Endothelial cell of hepatic sinusoid (primary cell): ENCODE results near the gene CCNI.

ENCODE experiments used
- in situ Hi-C: cut with HindIII; loops from 2 replicates; pipeline ENCODE4 v1.10.0; 2017; ENCODE audit warnings: low sequenced_read_pairs

CCNI gene

DNA sequence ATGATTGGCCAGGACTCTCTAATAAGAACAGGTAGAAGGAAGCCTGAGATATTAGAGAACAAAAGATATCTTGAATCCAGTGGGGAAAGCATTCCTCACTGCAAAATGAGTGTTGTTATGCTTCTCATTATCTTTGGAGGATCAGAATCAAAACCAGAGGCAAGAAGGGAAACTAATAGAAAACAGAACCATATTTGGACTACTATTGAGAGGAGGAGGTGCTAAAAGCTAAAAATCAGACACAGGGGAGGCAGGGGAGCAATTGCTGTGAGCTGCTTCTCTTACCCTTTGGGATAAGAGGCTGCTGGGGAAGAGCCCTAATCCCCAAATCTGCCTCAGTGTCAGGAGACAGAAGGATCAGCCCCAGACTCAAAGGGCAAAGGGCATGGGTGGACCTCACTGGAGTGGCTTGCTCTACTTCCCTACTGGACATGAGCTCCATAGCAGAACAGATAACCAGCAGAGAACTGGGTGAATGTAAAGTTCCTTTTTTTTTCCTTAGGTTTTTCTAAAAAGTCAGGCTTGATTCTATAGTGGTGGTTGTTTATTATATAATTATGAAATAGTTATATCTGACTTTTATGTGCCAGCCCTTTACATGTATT is 66.2 kb downstream of the CCNI start:
- in situ Hi-C loops = loop anchor here (5.0 kb wide), 1 partner anchor 107 kb away; no protein-coding TSS in a partner anchor

DNA sequence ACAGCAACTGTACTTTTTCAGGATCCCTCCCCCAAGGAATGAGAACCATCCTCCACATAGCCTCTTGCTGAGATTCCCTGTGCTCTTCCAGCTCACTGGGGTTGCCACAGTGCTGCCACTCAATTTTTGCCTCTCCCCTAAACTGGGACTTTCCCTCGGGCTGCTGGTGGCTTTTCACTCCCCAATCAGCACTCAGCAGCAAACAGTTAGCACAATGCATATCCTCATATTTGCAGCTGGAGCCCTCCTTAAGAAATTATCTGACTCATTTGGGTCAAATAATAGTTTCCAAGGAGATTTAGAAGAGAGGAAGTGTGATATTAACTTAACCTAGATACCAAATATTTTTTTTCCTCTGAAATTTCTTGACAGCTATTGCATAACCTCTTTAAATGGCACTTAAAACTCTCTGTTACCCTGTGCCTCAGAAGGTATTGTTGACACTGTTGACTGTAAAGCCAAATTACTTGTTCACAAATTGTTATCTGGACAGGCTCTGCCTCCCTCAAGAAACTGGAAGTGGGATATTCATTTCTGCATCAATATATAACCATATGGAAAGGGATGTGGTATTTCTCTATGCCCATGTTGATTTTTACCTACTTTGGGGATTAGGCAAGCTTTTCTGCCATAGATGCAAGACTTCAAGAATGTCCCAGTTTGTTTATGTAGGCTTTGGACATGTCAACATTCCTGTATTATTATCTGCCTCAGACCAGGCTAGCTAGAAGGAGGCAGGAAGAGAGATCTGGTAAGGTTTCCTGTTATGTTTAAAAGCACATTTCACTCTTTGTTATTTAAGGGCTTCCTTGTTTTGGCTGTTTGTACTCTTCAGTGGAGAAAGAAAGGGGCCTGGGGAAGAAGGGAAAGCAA is 68.2 kb downstream of the CCNI start:
- in situ Hi-C loops = loop anchor here (5.0 kb wide), 1 partner anchor 105 kb away; no protein-coding TSS in a partner anchor

DNA sequence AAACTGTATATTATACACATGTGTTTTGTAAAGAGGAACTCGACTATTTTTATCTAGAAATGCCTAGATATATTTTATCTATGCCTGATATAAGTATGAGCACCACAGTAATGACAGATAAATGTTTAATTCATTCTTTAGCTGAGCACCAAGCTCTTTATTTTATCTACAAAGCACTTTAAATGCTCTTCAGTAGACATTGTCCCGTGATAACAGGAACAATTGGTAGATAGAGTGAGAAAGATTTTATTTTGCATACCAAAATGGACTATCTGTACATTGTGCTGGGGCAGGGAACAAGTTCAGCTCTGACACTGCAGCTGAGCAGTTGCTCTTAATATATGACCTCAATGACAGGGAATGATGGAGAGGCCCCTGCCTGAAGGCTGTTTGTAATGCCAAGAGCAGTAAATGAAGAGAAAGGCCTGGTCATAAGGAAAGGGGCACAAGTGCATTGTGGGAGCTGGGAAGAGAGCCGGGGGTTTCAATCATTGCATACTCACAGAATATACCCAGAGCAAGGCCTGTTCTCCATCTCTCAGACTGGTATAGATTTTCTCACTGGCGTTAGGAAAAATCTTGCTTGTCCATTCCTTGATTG is 68.9 kb downstream of the CCNI start:
- in situ Hi-C loops = loop anchor here (5.0 kb wide), 1 partner anchor 105 kb away; no protein-coding TSS in a partner anchor

DNA sequence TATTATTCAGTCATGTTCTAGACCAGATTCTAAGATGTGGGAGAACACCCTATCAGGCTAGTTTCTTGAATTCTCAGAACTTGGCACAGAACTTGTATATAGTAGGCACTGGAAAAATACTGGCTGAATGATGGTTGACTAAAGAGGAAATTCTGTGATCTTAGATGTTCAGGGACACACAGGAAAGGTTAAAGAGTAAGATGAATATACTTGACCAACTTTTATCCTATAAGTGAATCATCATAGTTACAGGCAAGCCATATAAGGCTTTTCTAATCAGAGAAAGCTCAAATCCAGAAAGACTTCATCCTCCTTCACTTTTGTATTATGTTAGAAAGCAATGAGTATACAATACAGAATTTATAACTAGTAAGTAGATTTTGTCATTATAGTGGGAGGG is 72.4 kb downstream of the CCNI start:
- in situ Hi-C loops = no loop called here

DNA sequence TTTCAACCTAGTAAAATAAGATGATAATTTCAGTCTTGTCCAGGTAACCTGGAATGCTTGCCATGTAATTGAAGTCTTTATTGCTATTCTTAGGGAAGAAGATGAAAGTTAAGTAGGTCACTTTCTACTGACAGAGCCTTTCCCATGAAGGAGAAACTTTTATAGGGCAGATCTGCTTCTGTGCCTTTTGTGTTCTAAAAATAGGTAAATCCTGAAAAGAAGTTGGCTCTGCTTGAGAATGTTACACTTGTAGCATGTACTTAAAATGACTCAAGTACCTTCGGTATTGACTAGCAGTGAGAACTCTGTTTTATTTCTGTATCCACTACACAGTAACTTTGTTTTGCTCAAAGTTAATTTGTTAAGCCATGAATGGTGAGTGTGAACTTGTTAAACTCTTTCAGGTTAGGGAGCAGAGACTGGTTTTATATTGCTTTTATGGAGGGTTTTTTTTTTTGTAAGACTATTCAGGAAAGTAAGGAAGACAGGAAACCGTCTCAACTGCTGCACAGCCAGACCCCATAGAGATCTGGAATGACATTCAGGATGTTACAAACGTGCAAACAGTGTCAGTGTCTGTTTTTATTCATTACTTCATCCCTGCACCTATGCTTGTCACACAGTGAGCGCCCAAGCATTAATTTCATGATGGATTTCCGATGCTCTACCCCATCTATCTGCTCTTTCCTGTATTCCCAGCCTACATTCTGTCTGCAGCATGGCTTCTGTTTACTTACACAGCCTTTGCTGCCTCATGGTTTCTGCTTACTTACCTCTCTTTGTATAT is 73.3 kb downstream of the CCNI start:
- in situ Hi-C loops = no loop called here

DNA sequence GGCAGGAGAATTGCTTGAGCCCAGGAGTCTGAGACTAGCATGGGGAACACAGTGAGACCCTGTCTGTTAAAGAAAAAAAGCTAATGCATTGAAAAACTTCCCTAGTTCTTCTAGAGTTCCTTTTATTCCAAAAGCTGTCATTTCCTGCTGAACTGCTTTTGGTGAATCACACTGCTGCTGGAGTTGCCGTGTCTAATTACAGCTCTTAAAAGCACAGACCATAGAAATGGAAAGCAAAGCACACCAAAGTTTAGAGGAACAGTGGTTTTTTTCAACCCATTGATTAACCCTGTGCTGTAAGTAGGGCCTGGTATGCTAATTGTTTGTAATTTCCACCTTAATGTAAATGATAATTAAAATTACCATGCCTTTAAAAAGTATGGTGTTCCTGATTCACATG is 73.9 kb downstream of the CCNI start:
- in situ Hi-C loops = no loop called here

DNA sequence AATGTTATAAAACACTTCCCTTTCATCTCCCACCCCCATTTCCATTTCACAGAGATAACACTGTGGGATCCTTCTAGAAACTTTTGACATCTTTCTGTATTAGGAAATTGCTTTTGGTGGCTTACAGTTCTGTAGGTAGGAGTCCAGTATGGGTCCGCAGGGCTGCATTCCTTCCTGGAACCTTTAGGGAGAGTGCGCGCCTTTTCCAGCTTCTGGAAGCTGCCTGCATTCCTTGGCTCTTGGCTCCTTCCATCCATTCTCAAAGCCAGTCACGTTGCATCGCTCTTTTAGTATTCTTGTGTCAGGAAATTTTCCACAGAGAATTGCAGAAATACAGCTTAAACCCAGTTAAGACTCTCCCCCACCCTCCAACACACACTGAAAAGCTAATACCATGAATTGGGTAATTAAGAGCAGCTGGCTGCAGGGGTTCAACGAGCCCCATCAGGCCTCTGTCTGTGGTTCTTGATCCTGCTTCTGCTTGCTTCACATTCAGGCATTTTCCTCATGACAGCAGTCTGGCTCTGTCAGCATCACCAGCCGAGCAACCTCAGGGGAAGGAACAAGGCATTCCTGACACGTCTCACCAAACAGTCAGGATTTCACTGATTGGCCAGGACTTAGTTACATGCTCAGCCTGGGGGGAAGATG is 77.4 kb downstream of the CCNI start:
- in situ Hi-C loops = no loop called here

DNA sequence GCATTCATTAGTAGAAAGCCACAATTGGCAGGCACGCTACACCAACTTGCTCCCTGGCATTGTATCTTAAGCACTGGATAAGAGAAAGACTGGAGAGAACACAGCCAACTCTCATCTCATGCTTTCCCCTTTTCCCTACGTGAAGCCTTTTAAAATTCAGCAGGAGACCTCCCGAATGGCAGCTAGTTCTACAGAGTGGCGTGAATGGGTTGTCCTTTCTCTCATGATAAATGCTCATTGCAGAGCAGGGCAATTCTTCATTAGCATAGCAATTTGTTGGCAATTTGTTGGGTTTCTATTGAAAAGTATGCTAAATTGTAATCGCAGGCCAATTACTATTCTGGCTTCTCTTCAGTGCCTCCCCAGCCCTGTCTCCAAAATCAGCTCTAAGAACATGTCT is 78.3 kb downstream of the CCNI start:
- in situ Hi-C loops = no loop called here
